Transverse colon (tissue), 4 donors: ENCODE results near the gene ADGRG3. TPM values are rescaled to one million over a fixed set of nuclear protein-coding genes. Genes with fewer than 3 reads are reported as not detected.

Experiments used
- DNase-seq: peaks from one replicate; pipeline ENCODE4 v3.0.0-alpha.2; 2019
- H3K27ac ChIP-seq, 4 donors: fragments of 200-600 bp; sonication (generic); 2 replicates each; pipeline ENCODE4 v1.5.1; 2016 to 2018; ENCODE audit warnings: inconsistent platforms in 4 of 4
- H3K27me3 ChIP-seq: fragments of 200-600 bp; sonication (generic); 2 replicates; pipeline ENCODE4 v1.5.1; 2017; ENCODE audit warnings: inconsistent platforms
- H3K36me3 ChIP-seq, 4 donors: fragments of 200-600 bp; sonication (generic); 2 replicates each; pipeline ENCODE4 v1.5.1; 2017 to 2019; ENCODE audit warnings: inconsistent platforms in 4 of 4
- H3K4me1 ChIP-seq, 4 donors: fragments of 200-600 bp; sonication (generic); 2 replicates each; pipeline ENCODE4 v1.5.1; 2017 to 2020; ENCODE audit warnings: inconsistent platforms in 4 of 4
- H3K4me3 ChIP-seq, 4 donors: fragments of 200-600 bp; sonication (generic); 1 replicate in 1 of 4; 2 replicates in 3 of 4; pipeline versions ENCODE4 v1.5.1 to v1.6.1; 2017 to 2019; ENCODE audit warnings: inconsistent platforms in 4 of 4
- H3K9me3 ChIP-seq, 2 donors: fragments of 200-600 bp; sonication (generic); 2 replicates each; pipeline ENCODE4 v1.5.1; 2017 to 2019; ENCODE audit warnings: inconsistent platforms in 2 of 2
- CTCF ChIP-seq, 5 experiments: fragments of 200-600 bp in 3 of 5; fragments of 450-650 bp in 2 of 5; sonication (generic) in 3 of 5; IDR thresholded peaks; 1 replicate in 2 of 5; 2 replicates in 3 of 5; pipeline ENCODE4 v1.5.1; 2016 to 2017; ENCODE audit warnings: antibody characterized with exemption in 5 of 5, inconsistent platforms in 3 of 5, mild to moderate bottlenecking in 2 of 5, moderate library complexity in 1 of 5
- EP300 ChIP-seq: sonication (generic); formaldehyde crosslinking; IDR thresholded peaks from one replicate; pipeline ENCODE4 v1.6.1; 2017; ENCODE audit warnings: antibody characterized with exemption, low read depth
- POLR2A ChIP-seq: fragments of 450-650 bp; IDR thresholded peaks from one replicate; pipeline ENCODE4 v1.6.1; 2016; ENCODE audit warnings: antibody characterized with exemption, mild to moderate bottlenecking, moderate library complexity
- POLR2AphosphoS5 ChIP-seq, 3 donors: sonication (generic); formaldehyde crosslinking; IDR thresholded peaks; one replicate each; pipeline ENCODE4 v1.6.1; 2016; ENCODE audit warnings: antibody characterized with exemption in 3 of 3
- WGBS, 2 donors: methylation state at CpG; one replicate each; pipeline ENCODE4 v1.1.5; 2018; ENCODE audit warnings: low coverage in 1 of 2; 5-methylcytosine and 5-hydroxymethylcytosine counted together
- in situ Hi-C, 4 donors: fragments of 200-750 bp; cut with MboI; loops; one replicate each; pipeline versions ENCODE4 v1.15.0 to v1.15.1; 2017; ENCODE audit warnings: low sequenced_read_pairs in 3 of 4, low pct_ligation_motif_present in 1 of 4, low pct_unique_long_range_greater_than_20kb in 1 of 4
- intact Hi-C: fragments of 100-400 bp; cut with DNase I; formaldehyde crosslinking; loops from one replicate; pipeline ENCODE4 v1.15.1; 2023; ENCODE audit warnings: low total_unique reads
- total RNA-seq, 4 donors: library from RNA; depleted of rRNA; stranded (reverse); fragments of >200 nt; gene quantifications; one replicate each; pipeline ENCODE4 v1.1.0, GENCODE V29; 2016

Gene ADGRG3
- total RNA-seq, 4 donors from 2014 or later = 1.5 to 2.7 (median 2.2) TPM; not detected in 1

- no peaks in the 10 kb centered on the region for H3K9me3 ChIP-seq
- TF ChIP-seq EP300 (no peak), POLR2AphosphoS5 (IDR thresholded peaks at IDR 0.05) (no peak), CTCF (IDR thresholded peaks at IDR 0.05) (no peak), POLR2A (no peak)
- no peak overlapping the region for H3K4me3 ChIP-seq
- H3K27ac ChIP-seq = peak overlapping the region; percentile 72 to 84 (median 77)
- no peaks in the 10 kb centered on the region for H3K36me3 ChIP-seq
- DNase-seq = no peak
- in situ Hi-C loops (no loop called here), intact Hi-C loops (no loop called here)
- H3K27me3 ChIP-seq = peaks cover 7% of the 10 kb centered on the region
- WGBS, 2 donors = 52% methylated on average over 4 of the region's 4 CpGs; no CpG with 5 or more reads in 1 of the 2 donors
- peaks cover 22 to 38% (median 32%) of the 10 kb centered on the region in 4 donors for H3K4me1 ChIP-seq
Measured at GRCh38 chr16:57634171-57634570, 33.9 kb upstream of the ADGRG3 start.

- DNase-seq = peak; percentile 82
- intact Hi-C loops = no loop called here
- TF ChIP-seq EP300 (no peak), CTCF (IDR thresholded peaks at IDR 0.05) (no peak), POLR2A (peak; percentile 40), POLR2AphosphoS5 (IDR thresholded peaks at IDR 0.05) (peak in 1 of 3 donors; percentile 29)
- H3K9me3 ChIP-seq = no peaks in the 10 kb centered on the region
- no peaks in the 10 kb centered on the region for H3K27me3 ChIP-seq
- in situ Hi-C loops = no loop called here
- H3K4me3 ChIP-seq = no peak overlapping the region
- H3K27ac ChIP-seq = peak overlapping the region; percentile 72 to 84 (median 77)
- peaks cover 22 to 38% (median 32%) of the 10 kb centered on the region in 4 donors for H3K4me1 ChIP-seq
- 50% methylated on average over 15 of the region's 16 CpGs; no CpG with 5 or more reads in 1 of the 2 donors for WGBS, 2 donors
- H3K36me3 ChIP-seq = no peaks in the 10 kb centered on the region
Measured at GRCh38 chr16:57635266-57636097, 32.6 kb upstream of the ADGRG3 start.

- in situ Hi-C loops = no loop called here
- H3K27ac ChIP-seq = peak overlapping the region; percentile 72 to 84 (median 77)
- 89% methylated on average over 5 of the region's 5 CpGs; no CpG with 5 or more reads in 1 of the 2 donors for WGBS, 2 donors
- H3K27me3 ChIP-seq = no peaks in the 10 kb centered on the region
- peaks cover 22 to 38% (median 32%) of the 10 kb centered on the region in 4 donors for H3K4me1 ChIP-seq
- H3K4me3 ChIP-seq = no peak overlapping the region
- intact Hi-C loops = no loop called here
- no peaks in the 10 kb centered on the region for H3K36me3 ChIP-seq
- DNase-seq = no peak
- no peaks in the 10 kb centered on the region for H3K9me3 ChIP-seq
- TF ChIP-seq EP300 (no peak), POLR2AphosphoS5 (IDR thresholded peaks at IDR 0.05) (no peak), CTCF (IDR thresholded peaks at IDR 0.05) (no peak), POLR2A (no peak)
Measured at GRCh38 chr16:57636184-57636583, 31.9 kb upstream of the ADGRG3 start.

- H3K27me3 ChIP-seq = no peaks in the 10 kb centered on the region
- H3K36me3 ChIP-seq = no peaks in the 10 kb centered on the region
- H3K4me3 ChIP-seq = no peak overlapping the region
- DNase-seq = no peak
- TF ChIP-seq POLR2AphosphoS5 (IDR thresholded peaks at IDR 0.05) (no peak), CTCF (IDR thresholded peaks at IDR 0.05) (no peak), EP300 (no peak)
- in situ Hi-C loops = no loop called here
- H3K9me3 ChIP-seq = no peaks in the 10 kb centered on the region
- peaks cover 22 to 38% (median 32%) of the 10 kb centered on the region in 4 donors for H3K4me1 ChIP-seq
- 57% methylated on average over 8 of the region's 8 CpGs; no CpG with 5 or more reads in 1 of the 2 donors for whole genome bisulfite sequencing, 2 donors
- peak overlapping the region; percentile 72 to 84 (median 77) for H3K27ac ChIP-seq
- intact Hi-C loops = no loop called here
Measured at GRCh38 chr16:57637020-57637419, 31.1 kb upstream of the ADGRG3 start.
